Transverse colon (tissue), 4 donors: ENCODE results near the gene PDGFD.

Source experiments
- CTCF ChIP-seq, 5 experiments: fragments of 200-600 bp in 3 of 5; fragments of 450-650 bp in 2 of 5; sonication (generic) in 3 of 5; IDR thresholded peaks; 1 replicate in 2 of 5; 2 replicates in 3 of 5; pipeline ENCODE4 v1.5.1; 2016 to 2017; ENCODE audit warnings: antibody characterized with exemption in 5 of 5, inconsistent platforms in 3 of 5, mild to moderate bottlenecking in 2 of 5, moderate library complexity in 1 of 5
- POLR2A ChIP-seq: fragments of 450-650 bp; IDR thresholded peaks from one replicate; pipeline ENCODE4 v1.6.1; 2016; ENCODE audit warnings: antibody characterized with exemption, mild to moderate bottlenecking, moderate library complexity
- POLR2AphosphoS5 ChIP-seq, 3 donors: sonication (generic); formaldehyde crosslinking; IDR thresholded peaks; one replicate each; pipeline ENCODE4 v1.6.1; 2016; ENCODE audit warnings: antibody characterized with exemption in 3 of 3

DNA sequence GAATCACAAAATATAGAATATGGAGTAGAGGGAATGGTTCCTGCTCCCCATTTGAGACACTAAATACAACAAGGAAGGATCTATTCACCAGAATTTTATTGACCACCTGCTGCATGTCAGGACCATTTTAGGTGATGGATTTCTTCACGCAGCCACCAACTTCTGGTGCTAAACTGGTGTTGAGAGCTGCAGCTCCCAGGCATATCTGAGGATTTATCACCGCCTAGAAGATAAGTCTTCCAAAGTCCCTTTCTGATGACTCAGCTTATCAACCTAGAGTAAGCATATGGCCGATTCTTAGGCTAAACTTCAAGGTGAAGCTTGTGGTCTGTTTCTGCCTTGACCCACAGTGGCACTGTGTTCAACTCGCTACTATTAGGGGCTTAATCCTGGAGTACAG, 120.8 kb downstream of the PDGFD start:
- no peak for TF ChIP-seq POLR2AphosphoS5 (IDR thresholded peaks at IDR 0.05)
- no peak for TF ChIP-seq POLR2A
- TF ChIP-seq CTCF (IDR thresholded peaks at IDR 0.05): no peak
